ENCODE data around the gene MAGEB3. TPM values are rescaled to one million over a fixed set of nuclear protein-coding genes. Genes with fewer than 3 reads are reported as not detected.
"Not testable (repeated sequence)": the region's sequence is repeated elsewhere in the genome, so short reads cannot be mapped to it uniquely, and the experiment has no call there.

Gene MAGEB3, protein sequence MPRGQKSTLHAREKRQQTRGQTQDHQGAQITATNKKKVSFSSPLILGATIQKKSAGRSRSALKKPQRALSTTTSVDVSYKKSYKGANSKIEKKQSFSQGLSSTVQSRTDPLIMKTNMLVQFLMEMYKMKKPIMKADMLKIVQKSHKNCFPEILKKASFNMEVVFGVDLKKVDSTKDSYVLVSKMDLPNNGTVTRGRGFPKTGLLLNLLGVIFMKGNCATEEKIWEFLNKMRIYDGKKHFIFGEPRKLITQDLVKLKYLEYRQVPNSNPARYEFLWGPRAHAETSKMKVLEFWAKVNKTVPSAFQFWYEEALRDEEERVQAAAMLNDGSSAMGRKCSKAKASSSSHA
- total RNA-seq, result not detected

DNA sequence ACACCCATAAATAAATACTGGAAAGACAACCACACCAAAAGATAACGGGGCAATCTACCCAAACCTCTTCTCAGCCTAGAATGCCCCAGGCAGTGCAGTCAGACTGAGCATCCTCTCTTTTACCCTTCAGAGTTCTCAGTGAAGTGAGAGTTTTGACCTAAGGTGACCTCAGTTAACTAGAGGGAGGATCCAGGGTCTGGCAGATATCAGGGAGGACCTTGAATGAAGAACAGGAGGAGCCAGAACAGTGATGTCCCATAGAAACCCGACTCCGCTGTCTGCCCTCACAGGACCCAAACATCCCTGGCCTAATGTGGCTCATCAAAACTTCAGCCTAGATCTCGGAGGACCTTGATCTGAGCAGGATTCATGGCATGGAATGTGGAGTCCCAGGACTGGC lies at the start of gene MAGEB3:
Gene MAGEB3, plus strand, starts transcription at position 263 of the 400 bp plus-strand sequence. CDS start 5,268 bp downstream, outside the sequence.
- no peaks in the 10 kb centered on the region for H3K9me3 ChIP-seq
- TF ChIP-seq, protein P1, sequence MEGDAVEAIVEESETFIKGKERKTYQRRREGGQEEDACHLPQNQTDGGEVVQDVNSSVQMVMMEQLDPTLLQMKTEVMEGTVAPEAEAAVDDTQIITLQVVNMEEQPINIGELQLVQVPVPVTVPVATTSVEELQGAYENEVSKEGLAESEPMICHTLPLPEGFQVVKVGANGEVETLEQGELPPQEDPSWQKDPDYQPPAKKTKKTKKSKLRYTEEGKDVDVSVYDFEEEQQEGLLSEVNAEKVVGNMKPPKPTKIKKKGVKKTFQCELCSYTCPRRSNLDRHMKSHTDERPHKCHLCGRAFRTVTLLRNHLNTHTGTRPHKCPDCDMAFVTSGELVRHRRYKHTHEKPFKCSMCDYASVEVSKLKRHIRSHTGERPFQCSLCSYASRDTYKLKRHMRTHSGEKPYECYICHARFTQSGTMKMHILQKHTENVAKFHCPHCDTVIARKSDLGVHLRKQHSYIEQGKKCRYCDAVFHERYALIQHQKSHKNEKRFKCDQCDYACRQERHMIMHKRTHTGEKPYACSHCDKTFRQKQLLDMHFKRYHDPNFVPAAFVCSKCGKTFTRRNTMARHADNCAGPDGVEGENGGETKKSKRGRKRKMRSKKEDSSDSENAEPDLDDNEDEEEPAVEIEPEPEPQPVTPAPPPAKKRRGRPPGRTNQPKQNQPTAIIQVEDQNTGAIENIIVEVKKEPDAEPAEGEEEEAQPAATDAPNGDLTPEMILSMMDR (IDR thresholded peaks at IDR 0.05), result no peak
- DNase-seq (ENCODE audit: low spot score), result no peak
- no peak within 1 kb of the TSS for H3K27ac ChIP-seq
- no peak for ATAC-seq (ENCODE audit: insufficient number of reproducible peaks, low FRiP score, low read depth)
- H3K36me3 ChIP-seq, result no peaks in the 10 kb centered on the region
- no peak within 1 kb of the TSS for H3K4me3 ChIP-seq
- H3K27me3 ChIP-seq (replicated peaks; ENCODE audit: insufficient read depth), result no peaks in the 10 kb centered on the region
- no peaks in the 10 kb centered on the region for H3K4me1 ChIP-seq (ENCODE audit: control insufficient read depth in 1 of 2, low read depth in 2 of 2)

DNA sequence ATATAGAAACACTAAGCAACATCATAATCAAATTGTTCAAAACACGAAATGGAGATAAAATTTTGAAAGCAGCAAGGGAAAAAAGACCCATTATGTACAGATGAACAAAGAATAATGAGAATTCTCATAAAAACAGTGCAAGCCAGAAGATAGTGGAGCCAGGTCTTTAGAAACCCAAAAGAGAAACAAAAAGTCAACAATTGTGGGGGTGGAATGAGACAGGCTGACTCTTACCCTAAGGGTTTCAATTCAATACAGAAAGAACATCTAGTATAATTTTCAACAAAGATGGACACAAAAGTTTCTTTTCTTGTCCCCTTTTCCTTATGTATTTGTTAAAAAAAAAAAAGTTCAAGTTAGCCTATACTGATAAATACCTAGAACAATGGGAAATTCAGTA lies 49.1 kb upstream of the MAGEB3 start:
- Histone ChIP-seq H3K36me3 (no peaks in the 10 kb centered on the region), H3K27ac (peak overlapping the region in 1 of 2 donors; percentile 70)
- TF ChIP-seq, protein P1 (IDR thresholded peaks at IDR 0.05), result no peak

DNA sequence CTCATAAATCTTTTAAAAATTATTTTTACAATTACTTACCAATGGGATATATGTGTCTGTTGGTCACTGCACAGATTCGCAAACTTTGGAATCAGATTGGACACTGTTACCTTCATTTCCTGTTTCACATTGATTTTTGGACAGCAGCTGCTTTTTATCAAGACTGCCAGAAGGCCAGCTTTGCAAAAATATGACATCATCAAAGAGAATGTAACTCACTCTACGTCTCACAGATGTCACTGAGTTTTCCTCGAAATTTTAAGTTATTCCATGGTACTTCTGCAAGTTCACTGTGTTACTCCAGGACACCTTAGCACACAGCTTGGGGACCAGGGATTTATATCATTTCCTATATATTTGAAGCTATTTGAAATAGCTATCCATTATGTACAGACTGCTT lies 46.9 kb upstream of the MAGEB3 start:
- H3K36me3 ChIP-seq, result no peaks in the 10 kb centered on the region

More for the DNA sequence above, 49.1 kb upstream of the MAGEB3 start:
- no peak for ATAC-seq (ENCODE audit: insufficient number of reproducible peaks, low FRiP score, low read depth)
- no peak for DNase-seq (ENCODE audit: low spot score)
- Histone ChIP-seq H3K4me3 (no peak overlapping the region), H3K9me3 (no peaks in the 10 kb centered on the region), H3K27me3 (replicated peaks; ENCODE audit: insufficient read depth) (no peaks in the 10 kb centered on the region), H3K4me1 (ENCODE audit: control insufficient read depth in 1 of 2, low read depth in 2 of 2) (peaks cover 0 to 14% of the 10 kb centered on the region in 2 donors)

DNA sequence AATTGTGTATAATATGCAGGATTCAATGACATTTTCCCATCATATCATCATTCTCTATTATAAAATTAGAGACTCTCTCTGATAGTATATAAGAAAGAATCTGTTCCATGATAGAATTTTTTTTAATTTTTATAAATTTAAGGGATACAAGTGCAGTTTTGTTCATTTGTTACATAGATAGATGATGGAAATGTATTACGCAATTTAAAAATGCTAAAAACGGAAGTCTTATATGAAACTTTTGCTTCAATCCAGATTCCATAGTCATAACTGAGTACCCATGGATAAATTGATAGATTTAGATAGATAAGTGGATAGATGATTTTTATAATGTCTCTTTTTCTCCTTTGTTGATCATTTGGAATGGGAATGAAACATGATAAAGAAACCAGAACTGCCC lies 40.0 kb upstream of the MAGEB3 start:
- Histone ChIP-seq H3K4me1 (ENCODE audit: control insufficient read depth in 1 of 2, low read depth in 2 of 2) (no peaks in the 10 kb centered on the region), H3K27me3 (replicated peaks; ENCODE audit: insufficient read depth) (no peaks in the 10 kb centered on the region), H3K27ac (no peak overlapping the region), H3K36me3 (no peaks in the 10 kb centered on the region), H3K9me3 (no peaks in the 10 kb centered on the region), H3K4me3 (no peak overlapping the region)
- ATAC-seq (ENCODE audit: insufficient number of reproducible peaks, low FRiP score, low read depth) (no peak), DNase-seq (ENCODE audit: low spot score) (no peak)
- TF ChIP-seq, protein P1 (IDR thresholded peaks at IDR 0.05), result no peak

More for the DNA sequence above, 46.9 kb upstream of the MAGEB3 start:
- DNase-seq (ENCODE audit: low spot score) (no peak), ATAC-seq (ENCODE audit: insufficient number of reproducible peaks, low FRiP score, low read depth) (no peak)
- TF ChIP-seq, protein P1 (IDR thresholded peaks at IDR 0.05), result no peak
- Histone ChIP-seq H3K4me1 (ENCODE audit: control insufficient read depth in 1 of 2, low read depth in 2 of 2) (peaks cover 0 to 14% of the 10 kb centered on the region in 2 donors), H3K27me3 (replicated peaks; ENCODE audit: insufficient read depth) (no peaks in the 10 kb centered on the region), H3K27ac (no peak overlapping the region), H3K4me3 (no peak overlapping the region), H3K9me3 (no peaks in the 10 kb centered on the region)

DNA sequence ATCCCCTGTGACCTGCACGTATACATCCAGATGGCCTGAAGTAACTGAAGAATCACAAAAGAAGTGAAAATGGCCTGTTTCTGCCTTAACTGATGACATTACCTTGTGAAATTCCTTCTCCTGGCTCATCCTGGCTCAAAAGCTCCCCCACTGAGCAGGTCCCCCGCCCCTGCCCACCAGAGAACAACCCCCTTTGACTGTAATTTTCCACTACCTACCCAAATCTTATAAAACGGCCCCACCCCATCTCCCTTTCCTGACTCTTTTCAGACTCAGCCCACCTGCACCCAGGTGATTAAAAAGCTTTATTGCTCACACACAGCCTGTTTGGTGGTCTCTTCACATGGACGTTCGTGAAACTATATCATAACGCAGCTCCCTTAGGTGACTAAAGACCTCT lies 36.5 kb upstream of the MAGEB3 start:
- H3K27ac ChIP-seq; H3K9me3 ChIP-seq; H3K36me3 ChIP-seq; ATAC-seq (ENCODE audit: insufficient number of reproducible peaks, low FRiP score, low read depth); H3K27me3 ChIP-seq (replicated peaks; ENCODE audit: insufficient read depth); H3K4me3 ChIP-seq; DNase-seq (ENCODE audit: low spot score); H3K4me1 ChIP-seq (ENCODE audit: control insufficient read depth in 1 of 2, low read depth in 2 of 2): not testable (repeated sequence)

Measured in thoracic aorta (tissue), 2 donors.